HG03460 (cell line): ENCODE measurements around the gene YPEL1.
"Not testable (repeated sequence)": the region's sequence is repeated elsewhere in the genome, so short reads cannot be mapped to it uniquely, and the experiment has no call there.

Experiments used
- ATAC-seq: cut with Tn5 transposase; IDR thresholded peaks from one replicate; pipeline ENCODE4 v1.9.1; 2021; ENCODE audit not compliant: unreplicated experiment

Gene YPEL1

GRCh38 chr22:21754523-21754922, 18.9 kb upstream of the YPEL1 start:
- ATAC-seq = no peak

DNA sequence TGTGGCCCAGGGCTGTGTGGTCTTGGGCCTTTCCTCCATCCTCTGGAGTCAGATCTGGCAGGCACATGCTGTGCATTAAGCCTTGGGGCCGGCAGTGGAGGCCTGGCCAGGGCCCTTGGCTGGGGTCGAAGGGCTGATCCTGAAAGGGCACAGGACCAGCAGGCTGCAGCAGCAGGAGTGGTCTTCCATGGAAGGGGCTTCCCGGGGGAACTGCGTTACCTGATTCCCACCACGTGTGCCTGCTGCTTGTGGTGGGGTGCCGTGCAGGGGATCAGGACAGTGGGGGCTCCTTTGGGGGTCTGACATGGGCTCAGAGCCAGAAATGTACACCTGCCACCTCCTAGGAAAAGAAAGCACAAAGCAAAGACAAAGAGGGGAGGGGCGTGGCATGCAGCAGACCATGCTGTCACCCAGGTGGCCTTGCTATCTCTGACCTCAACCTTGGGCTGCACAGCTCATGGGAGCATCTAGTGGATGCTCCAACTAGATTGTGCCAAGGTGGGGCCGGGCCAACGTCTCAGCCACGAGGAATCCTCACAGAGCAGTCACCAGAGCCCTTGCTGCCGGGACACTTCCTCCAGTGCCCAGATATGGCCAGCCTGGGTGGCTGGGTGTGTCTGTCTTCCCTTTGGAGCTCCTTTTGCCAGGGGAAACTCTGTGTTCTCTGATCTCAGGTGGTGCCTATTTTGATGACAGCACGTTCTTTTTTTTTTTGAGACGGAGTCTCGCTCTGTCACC, 17.9 kb upstream of the YPEL1 start:
- no peak for ATAC-seq

DNA sequence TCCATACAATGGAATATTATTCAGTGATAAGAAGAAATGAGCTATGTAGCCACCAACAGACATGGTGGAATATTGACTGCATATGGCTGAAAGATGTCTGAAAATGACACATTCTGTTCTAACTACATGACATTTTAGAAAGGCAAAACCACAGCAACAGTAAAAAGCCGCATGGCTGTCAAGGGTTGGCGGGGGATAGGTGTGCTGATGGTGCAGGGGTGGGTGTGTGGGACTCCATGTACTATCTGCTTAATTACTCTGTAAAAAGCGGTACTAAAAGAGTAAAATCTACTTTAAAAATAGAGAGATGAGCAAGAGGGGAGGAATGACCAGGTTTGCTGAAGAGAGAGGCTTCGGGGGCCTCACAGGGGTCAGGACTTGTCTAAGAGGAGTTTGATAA, 16.7 kb upstream of the YPEL1 start:
- ATAC-seq = no peak

DNA sequence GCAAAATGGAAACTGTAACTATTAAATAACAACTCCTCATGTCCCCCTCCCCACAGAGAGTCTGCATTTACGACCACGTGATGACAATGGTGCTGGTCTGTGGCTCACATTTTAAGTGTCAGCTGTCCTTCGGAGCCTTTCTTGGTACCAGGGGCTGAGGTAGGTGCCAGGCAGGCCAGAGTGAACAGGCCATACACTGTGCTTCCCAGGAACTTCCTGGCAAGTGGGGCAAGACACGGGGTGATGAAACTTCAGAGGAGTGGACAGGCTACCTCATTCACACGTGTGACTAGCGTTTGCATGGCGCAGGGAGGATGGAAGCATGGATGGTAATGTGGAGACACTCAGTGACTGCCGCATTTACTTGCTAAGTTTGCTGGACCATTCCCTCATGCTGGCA, 10.4 kb upstream of the YPEL1 start:
- no peak for ATAC-seq

DNA sequence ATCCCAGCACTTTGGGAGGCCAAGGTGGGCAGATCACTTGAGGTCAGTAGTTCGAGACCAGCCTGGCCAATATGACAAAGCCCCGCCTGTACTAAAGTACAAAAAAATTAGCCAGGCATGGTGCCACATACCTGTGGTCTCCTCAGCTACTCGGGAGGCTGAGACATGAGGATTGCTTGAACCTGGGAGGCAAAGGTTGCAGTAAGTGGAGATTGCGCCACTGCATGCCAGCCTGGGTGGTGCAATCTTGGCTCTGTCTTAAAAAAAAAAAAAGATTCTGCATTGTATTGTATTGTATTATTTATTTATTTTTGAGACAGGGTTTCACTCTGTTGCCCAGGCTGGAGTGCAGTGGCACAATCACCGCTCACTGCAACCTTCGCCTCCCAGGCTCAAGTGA, 9.3 kb upstream of the YPEL1 start:
- not testable (repeated sequence) for ATAC-seq

- no peak for ATAC-seq
Measured at GRCh38 chr22:21741790-21742189, 6.2 kb upstream of the YPEL1 start.

DNA sequence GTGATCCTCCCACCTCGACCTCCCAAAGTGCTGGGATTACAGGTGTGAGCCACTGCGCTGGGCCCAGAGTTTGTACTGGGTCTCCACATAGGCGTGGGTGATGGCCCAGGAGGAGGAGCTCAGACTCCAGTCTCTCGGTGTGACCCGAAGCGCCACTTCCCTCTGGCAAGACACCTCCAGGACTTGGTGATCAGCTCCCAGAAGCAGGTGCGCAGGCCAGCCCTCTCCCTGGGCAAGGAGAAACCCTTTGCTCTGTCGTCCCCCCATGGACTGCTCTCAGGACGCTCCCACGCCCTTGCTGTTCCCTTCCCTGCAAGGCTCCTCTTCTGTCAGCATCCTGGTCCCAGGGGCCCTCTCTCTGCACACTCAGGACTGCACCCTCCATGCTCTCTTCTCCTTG, 5.5 kb upstream of the YPEL1 start:
- no peak for ATAC-seq

GRCh38 chr22:21739828-21740377, 4.3 kb upstream of the YPEL1 start:
- ATAC-seq = no peak

- ATAC-seq = no peak
Measured at GRCh38 chr22:21738966-21739365, 3.4 kb upstream of the YPEL1 start.

DNA sequence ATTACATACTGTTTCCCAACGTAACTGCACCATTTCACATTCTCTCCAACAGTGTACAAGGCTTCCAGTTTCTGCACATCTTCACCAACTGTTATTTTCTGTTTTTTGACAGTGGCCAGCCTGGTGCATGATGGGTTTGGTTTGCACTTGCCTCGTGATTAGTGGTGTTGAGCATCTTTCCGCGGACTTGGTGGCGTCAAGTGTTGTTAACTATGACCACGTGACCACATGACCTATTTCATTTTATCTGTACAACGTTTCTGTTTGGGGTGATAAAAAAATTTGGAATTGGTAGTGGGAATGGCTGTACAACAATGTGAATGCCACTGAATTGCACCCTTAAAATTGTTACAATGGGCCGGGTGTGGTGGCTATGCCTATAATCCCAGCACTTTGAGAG, 2.5 kb upstream of the YPEL1 start:
- ATAC-seq = no peak

DNA sequence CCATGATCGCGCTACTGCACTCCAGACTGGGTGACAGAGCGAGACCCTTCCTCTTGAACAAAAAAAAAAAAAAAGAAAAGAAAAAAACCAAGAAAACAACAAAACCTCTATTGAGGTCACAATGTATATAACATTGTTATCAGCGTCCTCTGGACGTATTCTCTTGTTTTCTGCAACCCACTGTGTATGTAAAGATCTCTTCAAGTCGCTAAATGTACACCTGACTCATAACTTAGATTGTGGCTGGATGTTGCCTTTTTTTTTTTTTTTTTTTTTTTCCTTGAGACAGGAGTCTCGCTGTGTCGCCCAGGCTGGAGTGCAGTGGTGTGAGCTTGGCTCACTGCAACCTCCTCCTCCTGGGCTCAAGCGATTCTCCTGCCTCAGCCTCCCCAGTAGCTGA, 1.4 kb upstream of the YPEL1 start:
- no peak for ATAC-seq

DNA sequence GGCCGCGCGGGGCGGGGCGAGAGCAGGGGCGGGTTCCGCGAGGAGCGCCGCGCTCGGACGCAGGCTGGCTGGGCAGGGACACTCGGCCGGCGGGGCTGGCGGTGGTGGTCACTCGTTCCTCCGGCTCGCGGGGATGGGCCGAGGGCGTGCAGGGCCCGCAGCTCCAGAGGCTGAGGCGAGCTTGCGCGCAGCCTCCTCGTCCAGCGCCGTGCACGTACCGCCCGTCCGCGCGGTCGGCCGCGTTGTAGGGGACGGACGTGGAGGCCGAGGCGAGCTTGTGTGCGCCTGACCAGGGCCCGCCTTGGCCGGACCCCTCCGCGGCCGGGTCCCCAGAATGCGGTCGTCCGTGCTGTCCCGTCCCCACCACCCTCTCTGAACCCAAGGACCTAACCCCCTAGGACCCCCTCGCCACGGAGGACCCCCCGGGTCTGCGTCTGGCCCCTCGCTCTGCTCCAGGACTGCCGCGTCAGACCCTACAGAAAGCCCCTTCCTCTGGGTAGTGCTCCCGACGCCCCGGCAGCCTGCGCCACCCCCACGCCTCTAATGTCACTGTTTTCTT, 569 bp upstream of the YPEL1 start:
- ATAC-seq = no peak

- ATAC-seq = no peak
Measured at GRCh38 chr22:21734540-21735199, 924 bp downstream of the YPEL1 start.

GRCh38 chr22:21731503-21731902, 4.1 kb downstream of the YPEL1 start:
- ATAC-seq = no peak

GRCh38 chr22:21730535-21731308, 4.9 kb downstream of the YPEL1 start:
- no peak for ATAC-seq

GRCh38 chr22:21729184-21729583, 6.4 kb downstream of the YPEL1 start:
- ATAC-seq = not testable (repeated sequence)

DNA sequence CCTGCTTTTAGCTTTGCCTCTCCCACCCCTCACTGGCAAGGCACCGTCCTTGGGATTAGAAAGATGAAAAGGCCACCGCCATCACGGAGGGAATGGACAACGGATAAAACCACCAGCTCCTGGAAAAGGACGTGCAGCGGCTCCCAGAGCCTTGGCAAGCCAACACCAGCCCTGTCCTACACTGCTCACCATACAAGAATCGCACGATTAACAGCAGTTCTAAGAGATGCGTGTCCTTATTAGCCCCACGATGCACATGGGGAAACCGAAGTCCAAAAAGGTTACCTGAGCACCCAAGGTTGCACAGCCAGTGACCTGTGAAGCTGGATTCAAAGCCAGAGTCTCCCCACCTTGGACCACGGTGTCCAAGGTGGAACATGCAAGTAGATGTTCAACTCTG, 7.3 kb downstream of the YPEL1 start:
- no peak for ATAC-seq

DNA sequence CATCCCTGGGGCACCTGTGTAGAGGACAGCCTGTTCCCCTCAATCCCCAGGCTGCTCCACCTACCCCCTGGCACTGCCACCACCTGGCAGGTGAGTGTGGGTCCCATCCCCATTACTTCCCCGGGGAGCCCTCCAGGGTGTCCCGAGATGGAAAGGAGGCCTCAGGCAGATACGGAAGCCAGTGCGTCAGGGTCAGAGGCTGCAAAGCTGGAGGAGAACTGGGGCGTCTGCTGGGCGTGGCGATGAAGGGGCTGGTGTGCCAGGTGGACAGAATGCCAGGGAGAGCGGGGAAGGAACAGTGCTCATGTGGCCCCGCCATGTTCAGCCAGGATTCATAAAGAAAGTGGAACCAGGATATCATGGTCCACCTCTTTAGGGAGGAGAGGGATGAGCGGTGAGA, 7.8 kb downstream of the YPEL1 start:
- no peak for ATAC-seq

GRCh38 chr22:21727159-21727558, 8.4 kb downstream of the YPEL1 start:
- ATAC-seq = no peak

- no peak for ATAC-seq
Measured at GRCh38 chr22:21726650-21727049, 8.9 kb downstream of the YPEL1 start.

GRCh38 chr22:21725956-21726649, 9.5 kb downstream of the YPEL1 start:
- ATAC-seq = no peak
